GM12891 (cell line): ENCODE results near the gene GNAO1.

Experiments
- POLR2A ChIP-seq: IDR thresholded peaks from 2 replicates; pipeline ENCODE4 v1.6.1; 2011; ENCODE audit warnings: low read depth, low read length, control low read depth
- POLR2AphosphoS5 ChIP-seq: IDR thresholded peaks from 2 replicates; pipeline ENCODE4 v1.6.1; 2011; ENCODE audit warnings: low read depth, low read length, control low read depth
- POU2F2 ChIP-seq: IDR thresholded peaks from 2 replicates; pipeline ENCODE4 v1.6.1; 2011; ENCODE audit warnings: low read depth, mild to moderate bottlenecking, control low read depth, low read length, moderate library complexity
- TAF1 ChIP-seq: IDR thresholded peaks from 2 replicates; pipeline ENCODE4 v1.6.1; 2011; ENCODE audit warnings: low read depth, low read length, control low read depth

DNA sequence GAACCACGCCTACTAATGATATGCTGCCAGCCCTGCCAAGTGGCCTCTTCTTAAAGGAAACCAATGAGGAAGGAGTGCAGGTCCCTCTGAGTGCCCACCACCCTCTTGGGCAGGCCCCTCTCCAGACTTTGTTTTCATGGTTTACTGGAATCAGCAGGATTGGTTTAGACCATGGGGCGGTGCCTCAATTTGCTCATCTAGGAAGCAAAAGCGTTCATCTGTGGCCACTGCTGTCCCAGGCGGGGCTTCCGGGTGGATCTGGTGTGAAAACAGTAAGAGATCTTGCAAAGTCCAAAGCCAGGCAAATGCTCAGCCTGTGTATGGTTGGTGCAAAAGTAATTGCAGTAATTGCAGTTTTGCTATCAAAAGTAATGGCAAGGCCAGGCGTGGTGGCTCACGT, 162.7 kb downstream of the GNAO1 start:
- TF ChIP-seq TAF1 (no peak), POLR2AphosphoS5 (no peak), POLR2A (no peak), POU2F2 (no peak)
